ENCODE measurements around the gene TSC22D4. TPM values are rescaled to one million over a fixed set of nuclear protein-coding genes. Genes with fewer than 3 reads are reported as not detected.

Gene TSC22D4
- total and polyA plus RNA-seq, 9 of the 15 experiments (the other 6 are each of a cell fraction or from before 2014, with no cell fraction given): 0.37 to 107 (median 28.7) TPM

DNA sequence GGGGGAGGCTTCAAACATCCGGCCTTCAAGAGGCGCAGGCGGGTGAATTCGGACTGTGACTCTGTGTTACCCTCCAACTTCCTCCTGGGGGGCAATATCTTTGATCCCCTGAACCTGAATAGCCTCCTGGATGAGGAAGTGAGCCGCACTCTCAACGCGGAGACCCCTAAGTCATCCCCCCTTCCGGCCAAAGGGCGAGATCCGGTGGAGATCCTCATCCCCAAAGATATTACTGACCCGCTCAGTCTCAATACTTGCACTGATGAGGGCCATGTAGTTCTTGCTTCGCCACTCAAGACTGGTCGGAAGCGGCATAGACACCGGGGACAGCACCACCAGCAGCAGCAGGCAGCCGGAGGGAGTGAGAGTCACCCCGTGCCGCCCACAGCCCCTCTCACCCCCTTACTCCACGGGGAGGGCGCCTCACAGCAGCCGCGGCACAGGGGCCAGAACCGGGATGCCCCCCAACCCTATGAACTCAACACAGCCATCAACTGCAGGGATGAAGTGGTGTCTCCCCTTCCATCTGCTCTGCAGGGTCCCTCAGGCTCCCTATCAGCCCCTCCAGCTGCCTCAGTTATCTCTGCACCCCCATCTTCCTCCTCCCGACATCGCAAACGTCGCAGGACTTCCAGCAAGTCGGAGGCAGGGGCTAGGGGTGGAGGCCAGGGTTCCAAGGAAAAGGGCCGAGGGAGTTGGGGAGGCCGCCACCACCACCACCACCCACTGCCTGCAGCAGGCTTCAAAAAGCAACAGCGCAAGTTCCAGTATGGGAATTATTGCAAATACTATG is 48.3 kb downstream of the TSC22D4 start (continued):
- TF ChIP-seq MTF1 (CRISPR knock-in tag; IDR thresholded peaks at IDR 0.05; ENCODE audit: borderline replicate concordance) (no peak), BRF1 (IDR thresholded peaks at IDR 0.05; ENCODE audit: borderline replicate concordance, extremely low read depth, insufficient read length) (no peak)
- TF ChIP-seq, protein P1, sequence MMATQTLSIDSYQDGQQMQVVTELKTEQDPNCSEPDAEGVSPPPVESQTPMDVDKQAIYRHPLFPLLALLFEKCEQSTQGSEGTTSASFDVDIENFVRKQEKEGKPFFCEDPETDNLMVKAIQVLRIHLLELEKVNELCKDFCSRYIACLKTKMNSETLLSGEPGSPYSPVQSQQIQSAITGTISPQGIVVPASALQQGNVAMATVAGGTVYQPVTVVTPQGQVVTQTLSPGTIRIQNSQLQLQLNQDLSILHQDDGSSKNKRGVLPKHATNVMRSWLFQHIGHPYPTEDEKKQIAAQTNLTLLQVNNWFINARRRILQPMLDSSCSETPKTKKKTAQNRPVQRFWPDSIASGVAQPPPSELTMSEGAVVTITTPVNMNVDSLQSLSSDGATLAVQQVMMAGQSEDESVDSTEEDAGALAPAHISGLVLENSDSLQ (IDR thresholded peaks at IDR 0.05): no peak

DNA sequence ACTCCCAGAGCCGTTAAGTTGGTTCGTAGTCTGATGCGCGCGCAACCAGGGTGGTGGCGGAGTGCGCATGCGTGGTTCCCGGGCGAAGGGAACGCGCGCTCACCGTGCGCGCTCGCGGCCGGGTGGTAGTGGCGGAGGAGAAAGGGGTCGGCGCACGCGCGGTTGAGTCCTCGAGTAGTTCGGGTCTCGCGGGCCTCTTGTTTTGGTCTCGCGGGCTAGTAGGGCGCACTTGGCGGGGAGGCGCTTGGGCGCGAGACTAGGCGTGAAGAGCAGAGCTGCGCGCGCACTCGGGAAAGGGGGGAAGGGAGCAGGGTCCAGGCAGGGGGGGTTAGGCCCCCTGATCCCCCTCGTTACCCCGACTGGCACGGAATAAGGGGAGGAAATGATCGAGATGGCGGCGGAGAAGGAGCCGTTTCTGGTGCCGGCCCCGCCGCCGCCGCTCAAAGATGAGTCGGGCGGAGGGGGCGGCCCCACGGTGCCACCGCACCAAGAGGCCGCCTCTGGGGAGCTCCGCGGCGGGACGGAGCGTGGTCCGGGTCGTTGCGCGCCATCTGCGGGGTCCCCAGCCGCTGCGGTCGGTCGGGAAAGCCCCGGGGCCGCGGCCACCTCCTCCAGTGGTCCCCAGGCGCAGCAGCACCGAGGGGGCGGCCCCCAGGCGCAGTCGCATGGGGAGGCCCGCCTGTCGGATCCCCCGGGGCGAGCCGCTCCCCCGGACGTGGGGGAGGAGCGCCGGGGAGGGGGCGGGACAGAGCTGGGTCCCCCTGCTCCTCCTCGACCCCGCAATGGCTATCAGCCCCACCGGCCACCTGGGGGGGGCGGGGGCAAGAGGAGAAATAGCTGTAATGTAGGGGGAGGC is 49.1 kb downstream of the TSC22D4 start, which contains the start of gene MEPCE:
MEPCE (plus strand) TSS at position 195 of the 856 bp plus-strand sequence; CDS start at position 383, 188 bp downstream.
- ChIA-PET POLR2A (interaction anchor here (0.6 to 3.7 kb wide), 43 partner anchors 9 to 735 kb away, joined by 3 to 58 read pairs (median 4); partner anchors contain the start of genes FBXO24, LRCH4, MOSPD3 and TSC22D4), CTCF (ENCODE audit: low intra/inter-chr PET ratio) (no interaction called here)
- Histone ChIP-seq H3K4me1 (replicated peaks in 1 of 2; ENCODE audit: control insufficient read depth in 2 of 2, insufficient read depth in 2 of 2, low read length in 2 of 2) (peaks cover 39 to 56% of the 10 kb centered on the region in 2 experiments), H3K4me3 (peak within 1 kb of the TSS; percentile 82), H2AFZ (ENCODE audit: low read depth, low read length) (peak within 1 kb of the TSS; percentile 98), H3K27me3 (ENCODE audit: control insufficient read depth in 2 of 2, insufficient read depth in 2 of 2, low read length in 2 of 2) (no peaks in the 10 kb centered on the region), H3K9me1 (ENCODE audit: control insufficient read depth, insufficient read depth, low read length) (peaks cover 15% of the 10 kb centered on the region), H3K27ac (ENCODE audit: extremely low read depth, low read depth, low read length) (peak within 1 kb of the TSS; percentile 98), H4K20me1 (replicated peaks; ENCODE audit: control insufficient read depth, insufficient read depth, low read length) (peaks cover 22% of the 10 kb centered on the region), H3K9me3 (replicated peaks; ENCODE audit: control insufficient read depth, insufficient read depth, low read depth, low read length) (peaks cover 4% of the 10 kb centered on the region; the same call in 1 of the 2 replicates), H3K79me2 (ENCODE audit: control insufficient read depth, insufficient read depth, low read length) (peaks cover 54% of the 10 kb centered on the region), H3K4me2 (ENCODE audit: insufficient read depth, low read length) (peak within 1 kb of the TSS; percentile 97), H3K36me3 (ENCODE audit: control insufficient read depth, insufficient read depth, low read length) (peaks cover 45% of the 10 kb centered on the region), H3K9ac (ENCODE audit: insufficient read depth in 1 of 2, low read depth in 2 of 2, low read length in 2 of 2) (peak within 1 kb of the TSS; percentile 96 to 97)
- ATAC-seq (peak; percentile 67), FAIRE-seq (no peak), DNase-seq (ENCODE audit: extremely low read depth in 1 of 4, low spot score in 3 of 4) (peak; percentile 96 to 99 (median 98))
- in situ Hi-C loops (cut with MboI) (no loop called here), intact Hi-C loops (cut with micrococcal nuclease) (loop anchor here (1.0 to 2.0 kb wide), 2 partner anchors 15 to 20 kb away; no protein-coding TSS in a partner anchor)
- WGBS (ENCODE audit: insufficient coverage, low coverage, missing lambda C conversion rate): 2% methylated on average over 70 of the region's 95 CpGs
- TSS peak; percentile 78 for BruUV-seq (replicated peaks)
- peak; percentile 82; the same call in 1 of the 2 replicates for TF ChIP-seq PHB (CRISPR knock-in tag; IDR thresholded peaks at IDR 0.05)
- peak; percentile 57; the same call in 1 of the 2 replicates for TF ChIP-seq PHF8 (IDR thresholded peaks at IDR 0.05; ENCODE audit: borderline replicate concordance, low read length)
- TF ChIP-seq, protein P2, sequence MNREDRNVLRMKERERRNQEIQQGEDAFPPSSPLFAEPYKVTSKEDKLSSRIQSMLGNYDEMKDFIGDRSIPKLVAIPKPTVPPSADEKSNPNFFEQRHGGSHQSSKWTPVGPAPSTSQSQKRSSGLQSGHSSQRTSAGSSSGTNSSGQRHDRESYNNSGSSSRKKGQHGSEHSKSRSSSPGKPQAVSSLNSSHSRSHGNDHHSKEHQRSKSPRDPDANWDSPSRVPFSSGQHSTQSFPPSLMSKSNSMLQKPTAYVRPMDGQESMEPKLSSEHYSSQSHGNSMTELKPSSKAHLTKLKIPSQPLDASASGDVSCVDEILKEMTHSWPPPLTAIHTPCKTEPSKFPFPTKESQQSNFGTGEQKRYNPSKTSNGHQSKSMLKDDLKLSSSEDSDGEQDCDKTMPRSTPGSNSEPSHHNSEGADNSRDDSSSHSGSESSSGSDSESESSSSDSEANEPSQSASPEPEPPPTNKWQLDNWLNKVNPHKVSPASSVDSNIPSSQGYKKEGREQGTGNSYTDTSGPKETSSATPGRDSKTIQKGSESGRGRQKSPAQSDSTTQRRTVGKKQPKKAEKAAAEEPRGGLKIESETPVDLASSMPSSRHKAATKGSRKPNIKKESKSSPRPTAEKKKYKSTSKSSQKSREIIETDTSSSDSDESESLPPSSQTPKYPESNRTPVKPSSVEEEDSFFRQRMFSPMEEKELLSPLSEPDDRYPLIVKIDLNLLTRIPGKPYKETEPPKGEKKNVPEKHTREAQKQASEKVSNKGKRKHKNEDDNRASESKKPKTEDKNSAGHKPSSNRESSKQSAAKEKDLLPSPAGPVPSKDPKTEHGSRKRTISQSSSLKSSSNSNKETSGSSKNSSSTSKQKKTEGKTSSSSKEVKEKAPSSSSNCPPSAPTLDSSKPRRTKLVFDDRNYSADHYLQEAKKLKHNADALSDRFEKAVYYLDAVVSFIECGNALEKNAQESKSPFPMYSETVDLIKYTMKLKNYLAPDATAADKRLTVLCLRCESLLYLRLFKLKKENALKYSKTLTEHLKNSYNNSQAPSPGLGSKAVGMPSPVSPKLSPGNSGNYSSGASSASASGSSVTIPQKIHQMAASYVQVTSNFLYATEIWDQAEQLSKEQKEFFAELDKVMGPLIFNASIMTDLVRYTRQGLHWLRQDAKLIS (CRISPR knock-in tag; IDR thresholded peaks at IDR 0.05): peak; percentile 6; the same call in 1 of the 2 replicates
- peak; percentile 75 for TF ChIP-seq HNRNPK (IDR thresholded peaks at IDR 0.05; ENCODE audit: low read depth, low read length, poor library complexity, severe bottlenecking)
- TF ChIP-seq ZSCAN29 (IDR thresholded peaks at IDR 0.05): 0 out of 2 replicates have a peak, but pooled peaks have one; percentile 59
- no peak for TF ChIP-seq SNIP1 (IDR thresholded peaks at IDR 0.05; ENCODE audit: low read depth)
- no peak for TF ChIP-seq ASH1L (IDR thresholded peaks at IDR 0.05; ENCODE audit: borderline replicate concordance, low read depth, partially characterized antibody)
- peak in 1 of 2 experiments; percentile 28; a peak in 1 of 4 replicates for TF ChIP-seq HDAC1 (IDR thresholded peaks at IDR 0.05)
- TF ChIP-seq NCOA6 (IDR thresholded peaks at IDR 0.05): peak; percentile 59
- peak; percentile 8 for TF ChIP-seq KDM5B (IDR thresholded peaks at IDR 0.05; ENCODE audit: insufficient replicate concordance, low read depth, low read length)

All from K562 (cell line).